NCI-H748 (cell line): ENCODE results near the gene SARM1.

Experiments used
- DNase-seq: peaks from one replicate; lab custom pipeline; 2025; ENCODE audit not compliant: unreplicated experiment; lab: John Stamatoyannopoulos, UW

SARM1 gene

GRCh38 chr17:28392491-28392890, 21.0 kb downstream of the SARM1 start:
- no peak for DNase-seq

GRCh38 chr17:28394337-28395116, 23.0 kb downstream of the SARM1 start:
- no peak for DNase-seq

GRCh38 chr17:28395426-28395825, 23.9 kb downstream of the SARM1 start:
- no peak for DNase-seq

GRCh38 chr17:28395968-28396367, 24.5 kb downstream of the SARM1 start:
- DNase-seq: no peak

GRCh38 chr17:28396635-28397239, 25.2 kb downstream of the SARM1 start:
- DNase-seq: no peak

- DNase-seq: no peak
Observed at GRCh38 chr17:28397275-28397674, 25.8 kb downstream of the SARM1 start.

GRCh38 chr17:28397687-28398279, 26.3 kb downstream of the SARM1 start:
- no peak for DNase-seq

- no peak for DNase-seq
Observed at GRCh38 chr17:28398280-28398981, 26.9 kb downstream of the SARM1 start.

- no peak for DNase-seq
Observed at GRCh38 chr17:28399808-28400207, 28.3 kb downstream of the SARM1 start.

GRCh38 chr17:28402224-28402630, 30.7 kb downstream of the SARM1 start:
- DNase-seq: peak; percentile 59

GRCh38 chr17:28402844-28403243, 31.4 kb downstream of the SARM1 start:
- DNase-seq: no peak

- DNase-seq: no peak
Observed at GRCh38 chr17:28404007-28404406, 32.5 kb downstream of the SARM1 start.

- DNase-seq: no peak
Observed at GRCh38 chr17:28404461-28404811, 32.9 kb downstream of the SARM1 start.

- DNase-seq: peak; percentile 58
Observed at GRCh38 chr17:28404812-28405570, 33.5 kb downstream of the SARM1 start.

- DNase-seq: peak; percentile 81
Observed at GRCh38 chr17:28405632-28406472, 34.4 kb downstream of the SARM1 start, which contains the start of gene SLC46A1. Gene SLC46A1 (minus strand): TSS chr17:28406212. CDS start chr17:28406114, 98 bp downstream.

GRCh38 chr17:28406473-28406814, 35.0 kb downstream of the SARM1 start:
- peak; percentile 81 for DNase-seq

- DNase-seq: peak; percentile 42
Observed at GRCh38 chr17:28407130-28407973, 35.9 kb downstream of the SARM1 start.

GRCh38 chr17:28407974-28408306, 36.4 kb downstream of the SARM1 start:
- no peak for DNase-seq

GRCh38 chr17:28412099-28412498, 40.6 kb downstream of the SARM1 start:
- DNase-seq: no peak
